Posterior vena cava (tissue), 2 donors: Measurements from ENCODE around the gene CDC14A. TPM values are rescaled to one million over a fixed set of nuclear protein-coding genes. Genes with fewer than 3 reads are reported as not detected.
A peak's percentile ranks its signal among the peaks of the same experiment; 100 is the strongest.

Source experiments
- DNase-seq: peaks from one replicate; pipeline ENCODE4 v3.0.0-alpha.2; 2020; ENCODE audit warnings: low spot score
- intact Hi-C, 2 donors: fragments of 100-400 bp; cut with DNase I; formaldehyde crosslinking; loops; one replicate each; pipeline versions ENCODE4 v1.14.1 to v1.14.2; 2022 to 2023
- total RNA-seq, 2 donors: library from RNA; stranded (reverse); fragmentation: NEBNext Ultra II Directional; extraction: Animal tissue kit (Norgen Biotek cat#: 25700); gene quantifications; one replicate each; pipeline ENCODE4 v1.2.1, GENCODE V29; 2021
- donor health status: DM: yes; HTN: yes; CAD: no.
- donor health status: DM: yes; HTN: yes; CAD: no.

CDC14A gene
- total RNA-seq, 2 donors from 2014 or later: 6.5 to 7.5 TPM

DNA sequence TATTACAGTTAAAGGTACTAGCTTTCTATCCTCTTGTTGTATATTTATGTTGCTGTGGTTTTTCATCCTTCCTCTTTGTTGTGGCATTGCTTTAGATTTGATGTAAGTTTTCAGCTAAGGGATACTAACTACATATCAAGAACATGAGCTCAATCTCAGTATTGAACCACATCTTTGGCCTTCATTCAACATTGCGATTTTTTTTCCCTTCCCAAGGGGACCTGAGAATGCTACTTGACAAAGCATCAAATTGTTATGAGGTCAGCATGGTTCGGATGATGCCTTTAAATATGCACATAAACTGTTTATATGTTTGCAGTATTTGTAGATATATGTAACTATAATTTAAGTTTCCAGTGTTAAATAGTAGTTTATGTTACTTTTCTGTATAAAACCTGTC lies 153.9 kb downstream of the CDC14A start:
- no peak for DNase-seq
- intact Hi-C loops: no loop called here

DNA sequence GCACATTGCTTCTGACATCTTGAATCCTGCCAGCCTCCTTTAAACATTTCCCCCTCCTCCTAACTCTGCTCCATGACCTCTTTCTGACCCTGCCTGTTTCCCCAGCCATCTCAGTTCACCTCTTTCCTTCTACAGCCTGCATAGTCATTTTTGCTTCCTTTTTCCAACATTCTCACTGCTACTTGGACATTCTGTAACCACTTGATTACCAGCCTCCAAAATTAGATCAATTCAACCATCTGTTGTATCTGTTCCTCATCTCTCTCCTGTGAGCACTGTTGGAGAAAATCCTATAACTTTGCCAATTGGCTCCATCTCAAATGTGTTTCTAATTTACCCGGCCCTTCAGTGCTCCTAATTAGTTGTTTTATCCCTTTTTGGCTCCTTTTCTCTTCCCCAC lies 158.1 kb downstream of the CDC14A start:
- intact Hi-C loops: no loop called here
- DNase-seq: no peak

DNA sequence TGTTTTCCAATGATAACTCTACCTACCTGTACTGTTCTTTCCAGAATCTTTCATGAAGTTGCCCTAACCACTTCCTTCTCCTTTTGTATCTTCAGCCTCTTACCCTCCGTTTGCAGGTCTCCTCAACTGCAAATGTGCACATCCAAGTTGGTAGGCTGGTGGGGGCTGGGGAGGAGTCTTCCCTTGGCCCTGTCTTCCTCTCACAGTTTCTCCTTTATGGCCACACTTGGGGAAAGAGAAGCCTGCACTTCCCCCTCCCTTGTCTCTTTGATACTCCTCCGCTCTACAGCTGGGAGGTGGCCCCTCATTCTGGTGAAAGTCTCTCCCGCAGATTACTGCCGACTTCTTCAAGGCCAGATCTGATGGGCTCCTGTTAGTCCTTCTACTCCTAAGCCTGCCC lies 158.8 kb downstream of the CDC14A start:
- DNase-seq: no peak

DNA sequence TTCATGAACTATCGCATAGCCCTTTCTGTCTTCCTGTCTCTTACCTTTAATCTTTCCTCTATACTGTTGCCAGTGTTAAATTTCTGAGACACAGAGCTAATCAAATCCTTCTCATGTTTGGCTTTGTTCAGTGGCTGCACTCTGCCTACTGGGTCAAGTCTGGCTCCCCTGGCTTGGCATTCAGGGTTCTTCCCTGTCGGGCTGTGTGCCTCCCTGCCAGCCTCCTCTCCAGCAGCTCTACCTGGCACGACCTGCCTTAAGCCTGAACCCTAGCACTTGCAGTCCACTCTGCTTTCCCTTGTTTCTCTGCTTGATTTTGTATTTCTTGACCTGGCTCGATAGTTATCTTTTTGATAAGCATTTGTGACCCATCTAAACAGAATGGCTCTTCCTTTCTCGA lies 159.5 kb downstream of the CDC14A start:
- DNase-seq: no peak
- intact Hi-C loops: no loop called here

More for the DNA sequence above, 158.8 kb downstream of the CDC14A start:
- intact Hi-C loops: no loop called here

DNA sequence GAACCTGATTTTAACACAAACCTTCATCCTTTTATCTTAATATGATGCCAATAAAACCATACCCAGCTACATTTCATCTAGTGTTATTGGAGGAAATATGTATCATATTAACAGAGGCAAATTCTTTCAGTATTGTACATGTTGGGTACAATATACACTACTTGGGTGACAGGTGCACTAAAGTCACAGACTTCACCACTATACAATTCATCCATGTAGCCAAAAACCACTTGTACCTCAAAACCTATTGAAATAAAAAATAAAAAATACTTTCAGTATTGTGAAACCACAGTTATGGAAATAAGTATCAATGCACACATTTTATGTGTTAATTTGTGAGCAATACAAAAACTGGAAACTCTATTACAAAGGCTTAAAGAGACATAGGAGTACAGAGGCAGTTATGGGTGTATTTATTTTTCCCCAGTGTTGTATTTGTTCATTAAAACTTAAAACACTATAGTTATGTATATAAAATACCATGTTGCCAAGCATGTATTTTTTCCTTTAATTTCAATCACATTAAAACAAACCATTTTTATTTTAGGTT lies 160.6 kb downstream of the CDC14A start:
- DNase-seq: no peak
- intact Hi-C loops: no loop called here

DNA sequence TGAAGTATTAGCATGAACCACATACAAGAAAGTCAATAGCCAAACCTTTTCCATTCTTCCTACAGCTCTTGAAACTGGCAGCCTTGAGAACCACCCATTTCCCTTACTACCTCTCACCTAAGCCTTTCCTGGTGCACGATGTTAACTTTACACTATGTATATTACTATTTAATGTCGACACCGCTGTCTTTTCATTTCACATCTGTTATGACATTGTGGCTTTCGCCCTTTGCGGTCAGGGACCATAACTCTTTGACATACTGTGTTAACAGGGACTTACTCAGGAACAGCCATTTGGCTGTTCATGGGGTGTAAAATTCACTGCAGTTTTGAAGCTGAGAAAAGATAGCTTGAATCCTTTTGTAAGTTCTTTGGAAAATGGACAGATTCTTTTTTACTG lies 164.6 kb downstream of the CDC14A start:
- DNase-seq: no peak
- intact Hi-C loops: no loop called here

DNA sequence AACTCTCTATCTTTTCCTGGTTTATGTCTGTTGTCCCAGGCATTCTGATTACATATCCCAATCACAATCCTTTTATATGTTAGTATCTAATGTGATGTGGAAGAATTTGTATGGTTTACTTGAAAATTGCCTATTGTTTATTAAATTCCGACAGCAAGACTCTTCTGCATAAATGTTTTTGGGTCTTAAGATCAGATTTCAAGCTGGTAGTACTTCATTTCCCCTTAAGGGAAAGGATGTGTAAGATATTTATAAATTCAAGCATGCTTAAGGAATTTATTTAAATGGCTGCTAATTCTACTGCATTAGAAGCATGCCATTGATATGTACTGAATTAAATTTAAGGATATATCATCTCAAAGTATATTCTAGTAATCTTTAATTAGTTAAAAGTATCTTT lies 165.2 kb downstream of the CDC14A start:
- intact Hi-C loops: no loop called here
- no peak for DNase-seq

DNA sequence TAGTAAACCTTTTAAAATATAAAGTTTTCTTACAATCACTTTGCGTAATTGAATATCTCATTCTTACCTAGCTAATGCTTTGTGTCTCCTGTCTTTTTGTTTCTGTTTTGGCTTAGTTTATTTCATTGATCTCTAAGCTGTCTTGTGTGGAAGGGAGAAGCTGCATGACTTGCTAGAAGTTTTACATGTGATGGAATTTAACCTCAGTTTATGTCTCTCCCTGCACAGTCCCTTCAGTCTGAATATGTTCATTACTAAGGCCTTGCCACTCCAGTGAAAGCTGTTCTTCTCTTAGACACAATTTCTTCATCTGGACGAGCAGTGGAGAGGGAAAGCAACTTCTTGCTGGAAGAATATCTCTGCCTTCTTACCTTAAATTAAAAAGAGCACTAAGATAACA lies 165.7 kb downstream of the CDC14A start:
- intact Hi-C loops: no loop called here
- no peak for DNase-seq

DNA sequence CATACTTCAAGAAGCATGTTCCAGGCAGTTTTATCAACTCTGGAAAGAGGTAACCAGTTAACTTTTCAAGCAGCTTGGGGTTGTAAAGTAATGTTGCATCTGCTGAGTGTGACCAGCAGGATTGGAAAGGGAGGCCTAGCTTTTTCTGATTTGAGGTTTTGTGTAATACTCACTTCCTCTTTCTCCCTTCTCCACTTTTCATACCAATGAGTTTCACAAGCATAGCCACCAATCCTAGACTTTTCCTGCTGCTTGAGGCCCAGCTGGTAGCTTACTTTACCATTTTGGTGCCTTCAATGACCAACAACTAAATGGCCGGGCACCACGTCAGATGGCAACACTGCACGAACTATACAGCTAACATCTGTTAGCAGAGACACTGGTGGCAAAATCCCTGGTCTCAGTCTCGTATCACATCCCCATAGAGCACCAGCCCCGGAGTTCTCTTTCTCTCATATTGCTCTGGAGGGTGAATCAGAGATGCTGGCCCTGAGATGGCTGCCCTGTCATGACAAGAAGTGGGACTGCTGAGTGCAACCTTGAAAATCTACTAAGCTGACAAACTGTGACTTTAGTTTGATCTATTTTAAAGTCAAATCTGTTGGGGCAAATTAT lies 170.8 kb downstream of the CDC14A start:
- peak; percentile 73 for DNase-seq
- intact Hi-C loops: no loop called here

DNA sequence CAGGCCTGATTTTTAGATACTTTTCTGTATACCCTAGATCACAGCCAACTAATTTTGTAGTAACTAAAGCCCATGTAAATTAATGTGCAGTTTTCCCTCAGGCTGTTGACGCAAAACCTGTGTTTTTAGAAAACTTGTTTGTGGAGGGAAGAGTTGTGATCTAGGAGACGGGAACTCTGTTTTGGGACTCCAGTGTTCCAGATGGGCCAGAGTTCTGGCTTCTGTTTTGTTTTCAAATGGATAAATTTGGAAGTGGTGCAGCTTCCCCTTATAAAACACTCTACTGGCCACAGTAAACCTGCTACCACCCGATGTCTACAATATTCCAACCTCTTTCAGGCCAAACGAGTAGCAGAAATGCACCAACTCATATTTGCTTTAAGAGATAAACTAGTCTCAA lies 172.0 kb downstream of the CDC14A start:
- DNase-seq: no peak
- intact Hi-C loops: no loop called here

DNA sequence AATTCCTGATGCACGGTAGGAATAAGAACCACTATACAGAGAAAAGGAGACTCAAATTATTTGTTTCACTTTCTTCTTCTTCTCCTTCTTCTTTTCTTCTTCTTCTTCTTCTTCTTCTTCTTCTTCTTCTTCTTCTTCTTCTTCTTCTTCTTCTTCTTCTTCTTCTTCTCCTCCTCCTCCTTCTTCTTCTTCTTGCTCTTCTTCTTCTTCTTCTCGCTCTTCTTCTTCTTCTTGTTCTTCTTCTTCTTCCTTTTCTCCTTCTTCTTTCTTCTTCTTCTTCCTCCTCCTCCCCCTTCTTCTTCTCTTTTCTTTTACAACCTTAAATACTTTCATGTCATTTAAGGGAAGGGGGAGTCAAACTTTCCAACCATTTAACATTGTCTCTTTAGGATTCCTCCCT lies 174.6 kb downstream of the CDC14A start:
- intact Hi-C loops: no loop called here

DNA sequence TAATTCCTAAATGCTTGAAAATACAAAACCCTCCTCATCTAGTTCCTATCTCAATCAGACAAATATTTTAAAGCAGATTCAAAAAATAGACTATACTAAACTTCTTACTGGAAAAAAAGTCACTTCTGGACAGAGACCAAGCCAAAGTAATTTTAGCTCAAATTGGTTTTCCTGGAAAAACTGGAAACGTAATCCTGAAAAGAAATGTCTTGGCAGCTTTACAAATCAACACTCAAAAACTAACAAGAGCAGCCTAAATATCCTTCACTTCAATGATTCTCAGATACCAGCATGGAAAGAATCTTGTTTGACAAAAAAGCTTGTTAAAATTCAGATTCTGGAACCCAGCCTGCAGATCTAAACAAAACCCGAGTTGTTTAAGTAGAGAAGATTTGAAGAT lies 176.6 kb downstream of the CDC14A start:
- intact Hi-C loops: no loop called here

More for the DNA sequence above, 174.6 kb downstream of the CDC14A start:
- DNase-seq: no peak

DNA sequence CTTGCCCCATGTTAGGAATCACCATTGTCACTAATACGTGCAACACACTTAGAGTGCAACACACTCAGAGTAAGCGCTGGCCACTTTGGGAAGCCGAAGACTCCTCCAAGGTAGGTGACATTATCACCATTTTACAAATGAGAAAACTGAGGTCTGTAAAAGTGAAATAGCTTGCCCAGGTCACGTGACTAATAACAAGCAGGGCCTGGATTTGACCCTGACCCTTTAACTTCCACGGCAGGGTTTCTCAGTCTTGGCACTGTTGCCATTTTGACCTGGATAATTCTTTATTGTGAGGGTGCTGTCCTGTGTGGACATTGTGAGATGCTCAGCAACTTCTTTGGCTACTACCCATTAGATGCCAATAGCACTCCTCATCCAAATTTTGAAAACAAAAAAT lies 177.8 kb downstream of the CDC14A start:
- intact Hi-C loops: no loop called here
- no peak for DNase-seq

More for the DNA sequence above, 176.6 kb downstream of the CDC14A start:
- no peak for DNase-seq

DNA sequence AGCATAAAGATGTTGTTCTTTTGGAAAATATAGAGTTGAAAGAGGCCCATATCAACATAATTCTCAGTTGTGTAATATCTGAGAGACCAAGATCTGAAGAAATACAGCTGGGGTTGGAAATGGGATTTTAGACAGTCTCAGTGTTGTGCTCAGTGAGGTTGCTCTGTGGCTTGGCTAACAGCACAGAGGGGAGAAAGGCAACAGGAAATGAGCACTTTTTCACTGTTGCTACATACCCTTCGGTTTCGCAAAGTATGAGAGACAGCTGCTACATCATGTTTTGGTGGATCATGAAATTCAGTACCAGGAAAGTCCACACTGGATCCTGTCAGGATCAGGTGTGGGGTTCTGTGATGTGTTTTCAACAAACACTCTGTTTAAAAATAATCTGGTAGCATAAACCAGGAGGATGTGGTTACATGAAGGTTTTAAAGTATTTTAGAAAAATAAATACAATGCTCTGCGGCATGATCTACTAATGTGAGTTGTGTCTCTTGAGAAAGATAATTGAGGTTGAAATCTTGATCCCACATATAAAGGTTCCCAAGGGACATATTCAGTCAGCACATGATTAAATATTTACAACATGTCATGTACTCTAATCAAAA lies 178.7 kb downstream of the CDC14A start:
- DNase-seq: no peak
- intact Hi-C loops: no loop called here

DNA sequence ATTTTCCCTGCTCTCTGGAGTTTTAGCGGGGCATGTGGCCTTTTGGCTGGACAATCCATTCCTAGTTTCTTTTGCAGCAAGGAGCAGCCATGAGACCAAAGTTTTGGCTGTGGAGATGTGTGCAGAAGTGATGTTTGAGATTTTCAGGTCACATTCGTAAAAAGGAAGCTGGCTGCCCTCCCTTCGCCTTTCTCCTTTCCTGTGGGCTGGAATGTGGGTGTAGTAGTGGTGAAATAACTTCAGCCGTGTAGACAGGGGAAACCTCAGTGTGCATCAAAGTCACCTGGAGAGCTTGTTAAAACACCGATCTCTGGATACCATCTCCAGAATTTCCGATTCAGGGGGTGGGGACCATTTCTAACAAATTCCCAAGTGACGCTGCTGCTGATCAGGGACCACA lies 180.3 kb downstream of the CDC14A start:
- DNase-seq: no peak
- intact Hi-C loops: no loop called here

DNA sequence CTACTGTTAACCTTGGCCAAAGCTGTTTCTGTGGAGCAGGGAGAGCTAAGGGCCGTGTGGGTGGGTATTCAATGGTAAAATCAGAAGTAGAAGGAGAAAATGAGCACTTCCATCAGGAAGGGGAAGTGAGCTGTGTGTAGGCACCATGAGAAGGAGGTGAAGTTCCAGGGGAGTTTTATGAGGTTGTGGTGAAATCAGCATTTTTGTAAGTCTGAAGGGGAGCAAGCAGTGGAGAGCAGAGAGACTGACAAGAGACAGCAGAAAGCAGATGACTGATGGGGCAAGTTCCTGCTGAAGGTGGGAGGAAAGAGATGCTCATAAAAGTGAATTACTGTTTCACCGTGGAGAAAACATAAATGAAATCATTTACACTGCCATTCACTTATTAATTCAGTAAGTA lies 183.0 kb downstream of the CDC14A start:
- intact Hi-C loops: loop anchor here in 1 of 2 donors (5.0 kb wide), 1 partner anchor 477 kb away; no protein-coding TSS in a partner anchor

DNA sequence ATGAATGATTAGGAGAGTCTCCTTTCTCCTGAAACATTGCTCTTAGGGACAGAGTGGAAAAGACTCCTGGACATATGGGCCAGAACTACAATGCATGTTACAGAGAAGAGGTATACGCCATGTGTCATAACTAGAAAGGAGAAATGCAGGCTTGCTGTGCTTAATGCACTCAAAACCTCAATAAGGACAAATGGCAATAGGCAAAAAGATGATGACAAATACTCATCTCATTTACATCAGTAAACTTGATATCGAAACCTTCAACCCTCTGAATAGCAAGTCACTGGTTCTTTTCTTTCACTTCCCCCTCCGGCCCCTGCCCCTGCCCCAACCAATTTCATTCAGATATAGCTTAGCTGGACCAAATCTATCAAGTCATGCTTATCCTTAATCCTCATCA lies 183.7 kb downstream of the CDC14A start:
- intact Hi-C loops: loop anchor here in 1 of 2 donors (5.0 kb wide), 1 partner anchor 476 kb away; no protein-coding TSS in a partner anchor
- DNase-seq: no peak

More for the DNA sequence above, 183.0 kb downstream of the CDC14A start:
- DNase-seq: no peak

DNA sequence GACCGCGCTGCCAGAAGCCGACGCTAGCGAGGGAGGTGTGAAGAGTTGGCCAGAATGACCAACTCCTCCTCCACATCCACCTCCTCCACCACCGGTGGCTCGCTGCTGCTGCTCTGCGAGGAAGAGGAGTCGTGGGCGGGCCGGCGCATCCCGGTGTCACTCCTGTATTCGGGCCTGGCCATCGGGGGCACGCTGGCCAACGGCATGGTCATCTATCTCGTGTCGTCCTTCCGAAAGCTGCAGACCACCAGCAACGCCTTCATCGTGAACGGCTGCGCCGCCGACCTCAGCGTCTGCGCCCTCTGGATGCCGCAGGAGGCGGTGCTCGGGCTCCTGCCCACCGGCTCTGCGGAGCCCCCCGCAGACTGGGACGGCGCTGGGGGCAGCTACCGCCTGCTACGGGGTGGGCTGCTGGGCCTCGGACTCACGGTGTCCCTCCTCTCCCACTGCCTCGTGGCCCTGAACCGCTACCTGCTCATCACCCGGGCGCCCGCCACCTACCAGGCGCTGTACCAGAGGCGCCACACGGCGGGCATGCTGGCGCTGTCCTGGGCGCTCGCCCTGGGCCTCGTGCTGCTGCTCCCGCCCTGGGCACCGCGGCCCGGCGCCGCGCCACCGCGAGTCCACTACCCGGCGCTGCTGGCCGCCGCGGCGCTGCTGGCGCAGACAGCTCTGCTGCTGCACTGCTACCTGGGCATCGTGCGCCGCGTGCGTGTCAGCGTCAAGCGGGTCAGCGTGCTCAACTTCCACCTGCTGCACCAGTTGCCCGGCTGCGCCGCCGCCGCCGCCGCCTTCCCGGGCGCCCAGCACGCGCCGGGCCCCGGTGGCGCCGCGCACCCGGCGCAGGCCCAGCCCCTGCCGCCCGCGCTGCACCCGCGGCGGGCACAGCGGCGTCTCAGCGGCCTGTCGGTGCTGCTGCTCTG lies 186.9 kb downstream of the CDC14A start:
- peak; percentile 82 for DNase-seq
- intact Hi-C loops: loop anchor here in 1 of 2 donors (5.0 kb wide), 1 partner anchor 473 kb away; no protein-coding TSS in a partner anchor

DNA sequence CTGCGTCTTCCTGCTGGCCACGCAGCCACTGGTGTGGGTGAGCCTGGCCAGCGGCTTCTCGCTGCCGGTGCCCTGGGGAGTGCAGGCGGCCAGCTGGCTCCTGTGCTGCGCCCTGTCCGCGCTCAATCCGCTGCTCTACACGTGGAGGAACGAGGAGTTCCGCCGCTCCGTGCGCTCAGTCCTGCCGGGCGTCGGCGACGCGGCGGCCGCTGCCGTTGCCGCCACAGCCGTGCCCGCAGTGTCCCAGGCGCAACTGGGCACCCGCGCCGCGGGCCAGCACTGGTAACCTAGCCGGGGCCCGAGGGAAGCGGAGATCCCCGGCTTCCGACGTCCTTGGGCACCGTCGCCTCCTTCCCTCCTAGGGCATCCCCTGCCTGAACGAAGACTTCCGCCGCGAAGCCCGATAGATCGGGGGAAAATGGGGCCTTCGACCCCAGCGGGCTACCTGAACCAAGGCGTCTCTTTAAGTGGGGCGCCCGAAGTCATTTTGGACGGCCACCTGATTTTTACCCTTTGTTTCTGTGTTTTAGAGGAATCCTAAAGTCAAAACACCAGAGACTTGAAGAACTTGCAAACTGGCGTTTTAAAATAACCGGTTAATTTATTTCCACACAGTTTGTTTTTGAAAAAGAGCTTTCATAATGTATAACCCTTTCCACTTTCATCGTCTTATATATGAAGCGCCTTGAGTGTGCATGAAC lies 187.7 kb downstream of the CDC14A start:
- DNase-seq: peak; percentile 74
- intact Hi-C loops: loop anchor here in 1 of 2 donors (5.0 kb wide), 1 partner anchor 472 kb away; no protein-coding TSS in a partner anchor
